H1 (cell line): ENCODE measurements around the gene CFAP65. TPM values are rescaled to one million over a fixed set of nuclear protein-coding genes. Genes with fewer than 3 reads are reported as not detected.
A peak's percentile ranks its signal among the peaks of the same experiment; 100 is the strongest.

ENCODE experiments used
- CTCF ChIA-PET: fragments of 300-600 bp; sonication (Branson Sonifier 250); formaldehyde crosslinking; loops from one replicate; lab custom pipeline; 2021; ENCODE audit not compliant: partially characterized antibody; lab: Charles Lee
- POLR2A ChIA-PET: fragments of 300-600 bp; sonication (Branson Sonifier 250); formaldehyde crosslinking; loops from one replicate; lab custom pipeline; 2021; ENCODE audit warnings: inconsistent platforms; ENCODE audit not compliant: partially characterized antibody; lab: Charles Lee
- DNase-seq, 2 experiments: peaks; one replicate each; pipeline versions ENCODE4 v3.0.0 to v3.0.0-alpha.2; 2010 to 2022; ENCODE audit warnings: low spot score in 2 of 2, low read depth in 1 of 2, mixed read lengths in 1 of 2
- FAIRE-seq: peaks from 2 replicates; lab custom pipeline; 2011; peaks lifted over from hg19 to GRCh38; lab: Jason Lieb, UNC
- H2AFZ ChIP-seq: 2 replicates; pipeline ENCODE4 v1.8.1; 2012; ENCODE audit warnings: low read length, inconsistent platforms
- H2AK5ac ChIP-seq: 2 replicates; pipeline ENCODE4 v1.6.1; 2013; ENCODE audit warnings: low read depth, low read length
- H2BK120ac ChIP-seq: replicated peaks from 2 replicates; pipeline ENCODE3; 2013; ENCODE audit warnings: low read depth, low read length, inconsistent platforms
- H2BK12ac ChIP-seq: 2 replicates; pipeline ENCODE4 v1.6.1; 2013; ENCODE audit warnings: low read depth, low read length
- H2BK15ac ChIP-seq: 2 replicates; pipeline ENCODE4 v1.6.1; 2013; ENCODE audit warnings: low read length
- H2BK20ac ChIP-seq: 2 replicates; pipeline ENCODE4 v1.6.1; 2013; ENCODE audit warnings: low read length
- H2BK5ac ChIP-seq: 2 replicates; pipeline ENCODE4 v1.6.1; 2013; ENCODE audit warnings: low read depth, low read length
- H3K14ac ChIP-seq: 2 replicates; pipeline ENCODE4 v1.6.1; 2013; ENCODE audit warnings: inconsistent platforms; ENCODE audit not compliant: insufficient read length
- H3K18ac ChIP-seq: 2 replicates; pipeline ENCODE4 v1.6.1; 2013; ENCODE audit warnings: low read length; ENCODE audit errors: extremely low read depth
- H3K23ac ChIP-seq: 2 replicates; pipeline ENCODE4 v1.6.1; 2013; ENCODE audit warnings: inconsistent platforms; ENCODE audit not compliant: insufficient read length
- H3K23me2 ChIP-seq: 2 replicates; pipeline ENCODE4 v1.6.1; 2013; ENCODE audit warnings: low read depth, low read length
- H3K27ac ChIP-seq: 2 replicates; pipeline ENCODE4 v1.6.1; 2011; ENCODE audit warnings: low read depth, low read length, inconsistent platforms
- H3K27me3 ChIP-seq, 4 experiments: replicated peaks in 1 of 4; 1 replicate in 1 of 4; 2 replicates in 3 of 4; pipeline versions ENCODE4 v1.6.1 to v1.8.1; 2011 to 2013; ENCODE audit warnings: low read length in 3 of 4, mild to moderate bottlenecking in 3 of 4, inconsistent platforms in 2 of 4, mixed read lengths in 2 of 4, moderate library complexity in 1 of 4; ENCODE audit not compliant: control insufficient read depth in 3 of 4, insufficient read depth in 3 of 4; ENCODE audit errors: extremely low read depth in 1 of 4
- H3K36me3 ChIP-seq, 4 experiments: 2 replicates each; pipeline versions ENCODE4 v1.6.1 to v1.8.1; 2011 to 2013; ENCODE audit warnings: mild to moderate bottlenecking in 4 of 4, low read length in 3 of 4, moderate library complexity in 2 of 4, control low read depth in 1 of 4, inconsistent platforms in 1 of 4; ENCODE audit not compliant: insufficient read depth in 4 of 4, control insufficient read depth in 2 of 4
- H3K4ac ChIP-seq: replicated peaks from 2 replicates; pipeline ENCODE3; 2013; ENCODE audit warnings: low read length, low read depth, mixed read lengths, inconsistent platforms; ENCODE audit not compliant: insufficient read length
- H3K4me1 ChIP-seq, 4 experiments: replicated peaks in 1 of 4; 1 replicate in 1 of 4; 2 replicates in 3 of 4; pipeline versions ENCODE4 v1.6.1 to v1.8.1; 2011 to 2013; ENCODE audit warnings: low read length in 3 of 4, inconsistent platforms in 2 of 4, mixed read lengths in 1 of 4; ENCODE audit not compliant: insufficient read depth in 4 of 4, control insufficient read depth in 3 of 4
- H3K4me2 ChIP-seq, 2 experiments: 2 replicates each; pipeline versions ENCODE4 v1.6.1 to v1.8.1; 2011 to 2013; ENCODE audit warnings: low read depth in 2 of 2, low read length in 2 of 2, control low read depth in 1 of 2, inconsistent platforms in 1 of 2, mild to moderate bottlenecking in 1 of 2; ENCODE audit not compliant: insufficient read depth in 1 of 2
- H3K4me3 ChIP-seq, 4 experiments: fragments of 200-600, 300-600 bp in 1 of 4; sonication (generic), shearing (Covaris generic), sonication (Bioruptor Twin) in 1 of 4; 2 replicates each; pipeline versions ENCODE4 v1.5.1 to v1.8.1; 2011 to 2016; ENCODE audit warnings: low read length in 4 of 4, low read depth in 3 of 4, control low read depth in 2 of 4, inconsistent platforms in 2 of 4, mild to moderate bottlenecking in 2 of 4, mixed read lengths in 1 of 4, moderate library complexity in 1 of 4; ENCODE audit not compliant: insufficient read depth in 2 of 4; ENCODE audit errors: extremely low read depth in 1 of 4
- H3K56ac ChIP-seq: replicated peaks from 2 replicates; pipeline ENCODE3; 2013; ENCODE audit warnings: low read depth, mild to moderate bottlenecking, mixed read lengths, low read length, inconsistent platforms; ENCODE audit not compliant: insufficient read length
- H3K79me1 ChIP-seq: 2 replicates; pipeline ENCODE4 v1.6.1; 2013; ENCODE audit warnings: low read depth, low read length, control low read depth
- H3K79me2 ChIP-seq, 2 experiments: 2 replicates each; pipeline versions ENCODE4 v1.6.1 to v1.8.1; 2012 to 2013; ENCODE audit warnings: low read length in 2 of 2, mild to moderate bottlenecking in 2 of 2, inconsistent platforms in 1 of 2; ENCODE audit not compliant: insufficient read depth in 2 of 2, control insufficient read depth in 1 of 2
- H3K9ac ChIP-seq, 4 experiments: replicated peaks in 1 of 4; 1 replicate in 1 of 4; 2 replicates in 3 of 4; pipeline versions ENCODE4 v1.6.1 to v1.8.1; 2011 to 2013; ENCODE audit warnings: low read depth in 3 of 4, low read length in 3 of 4, control low read depth in 2 of 4, mild to moderate bottlenecking in 2 of 4, moderate library complexity in 2 of 4, inconsistent platforms in 1 of 4; ENCODE audit errors: extremely low read depth in 1 of 4
- H3K9me3 ChIP-seq, 2 experiments: 2 replicates each; pipeline versions ENCODE4 v1.6.1 to v1.8.1; 2012 to 2013; ENCODE audit warnings: mild to moderate bottlenecking in 2 of 2, moderate library complexity in 2 of 2, control low read depth in 1 of 2, inconsistent platforms in 1 of 2, low read depth in 1 of 2, low read length in 1 of 2, mixed read lengths in 1 of 2; ENCODE audit not compliant: insufficient read depth in 2 of 2
- H4K20me1 ChIP-seq, 2 experiments: replicated peaks in 1 of 2; 2 replicates each; pipeline versions ENCODE3 to v1.8.1; 2011 to 2013; ENCODE audit warnings: inconsistent platforms in 2 of 2, low read length in 2 of 2, mild to moderate bottlenecking in 1 of 2; ENCODE audit not compliant: insufficient read depth in 2 of 2, control insufficient read depth in 1 of 2
- H4K5ac ChIP-seq: 2 replicates; pipeline ENCODE4 v1.6.1; 2013; ENCODE audit warnings: low read length, low read depth, mixed read lengths, inconsistent platforms; ENCODE audit not compliant: insufficient read length
- H4K8ac ChIP-seq: 2 replicates; pipeline ENCODE4 v1.8.0; 2013; ENCODE audit warnings: mild to moderate bottlenecking, moderate library complexity, low read length, inconsistent platforms; ENCODE audit not compliant: insufficient read depth; ENCODE audit errors: extremely low read depth
- H4K91ac ChIP-seq: replicated peaks from 2 replicates; pipeline ENCODE3; 2013; ENCODE audit warnings: low read length, mixed read lengths, inconsistent platforms; ENCODE audit not compliant: insufficient read length
- HDAC2 ChIP-seq, 2 experiments: fragments of 300-600 bp in 1 of 2; sonication (generic) in 1 of 2; IDR thresholded peaks; 2 replicates each; pipeline ENCODE4 v1.6.1; 2011 to 2012; ENCODE audit warnings: low read depth in 2 of 2, low read length in 2 of 2, mild to moderate bottlenecking in 2 of 2, moderate library complexity in 2 of 2, borderline replicate concordance in 1 of 2, inconsistent platforms in 1 of 2
- JUND ChIP-seq: IDR thresholded peaks from 2 replicates; pipeline ENCODE4 v1.6.1; 2011; ENCODE audit warnings: mild to moderate bottlenecking, improper control_type of control experiment, low read length
- MAFK ChIP-seq: IDR thresholded peaks from 2 replicates; pipeline ENCODE4 v1.6.1; 2012; ENCODE audit warnings: low read depth, mild to moderate bottlenecking, improper control_type of control experiment, low read length
- RNF2 ChIP-seq: fragments of 200-900, 300-1000 bp; sonication (generic); IDR thresholded peaks from 2 replicates; pipeline ENCODE4 v1.7.1; 2016; ENCODE audit warnings: borderline replicate concordance, low read depth, mild to moderate bottlenecking, antibody characterized with exemption, low read length; ENCODE audit not compliant: poor library complexity, severe bottlenecking; ENCODE audit errors: missing control alignments
- TAF7 ChIP-seq: optimal IDR thresholded peaks from 2 replicates; pipeline ENCODE3; 2011; ENCODE audit warnings: low read depth, mild to moderate bottlenecking, inconsistent platforms, low read length, moderate library complexity, borderline replicate concordance
- TCF12 ChIP-seq: IDR thresholded peaks from 2 replicates; pipeline ENCODE4 v1.6.1; 2011; ENCODE audit warnings: low read depth, mild to moderate bottlenecking, low read length
- WGBS, 2 experiments: shearing (Covaris generic) in 1 of 2; methylation state at CpG; one replicate each; pipeline versions ENCODE4 v1.1.6 to v1.1.7; 2013 to 2015; ENCODE audit warnings: low lambda C conversion rate in 2 of 2, mixed read lengths in 2 of 2, inconsistent platforms in 1 of 2, low coverage in 1 of 2, missing lambda C conversion rate in 1 of 2; ENCODE audit not compliant: insufficient replicate concordance in 2 of 2, insufficient coverage in 1 of 2, insufficient read length in 1 of 2; ENCODE audit errors: extremely low coverage in 1 of 2, missing lambda C conversion rate in 1 of 2; 5-methylcytosine and 5-hydroxymethylcytosine counted together
- polyA plus RNA-seq, 7 experiments: library from polyadenylated mRNA; depleted of rRNA in 3 of 7; stranded (reverse) in 5 of 7; unstranded in 2 of 7; fragments of >200 nt in 5 of 7; fragments of 200-250 nt in 2 of 7; gene quantifications; 1 replicate in 5 of 7; 2 replicates in 1 of 7; 4 replicates in 1 of 7; pipeline versions ENCODE4 v1.2.1 to v1.2.3, GENCODE V29; 2011 to 2013; ENCODE audit warnings: missing spikeins in 2 of 7, mixed read lengths in 2 of 7
- total RNA-seq: library from RNA; stranded (reverse); fragmentation: NEBNext Ultra II Directional; extraction: Animal tissue kit (Norgen Biotek cat#: 25700); gene quantifications from 2 replicates; pipeline ENCODE4 v1.2.1, GENCODE V29; 2021

CFAP65 gene
- total and polyA plus RNA-seq, 2 of the 8 experiments (the other 6 are each of a cell fraction or from before 2014, with no cell fraction given) = 0.19 to 0.45 TPM

GRCh38 chr2:218983934-218984238 lies 57.4 kb downstream of the CFAP65 start:
- H3K4ac ChIP-seq = no peak overlapping the region
- peaks cover 87 to 97% (median 95%) of the 10 kb centered on the region in 4 experiments for H3K27me3 ChIP-seq
- H3K79me2 ChIP-seq = no peaks in the 10 kb centered on the region
- TF ChIP-seq JUND (no peak), MAFK (no peak), TAF7 (no peak), RNF2 (peak; percentile 81), HDAC2 (IDR thresholded peaks at IDR 0.05; ENCODE audit: borderline replicate concordance in 1 of 2, low read depth in 2 of 2, low read length in 2 of 2) (no peak), TCF12 (no peak)
- TF ChIP-seq, all 59 proteins: peak for 1
- Histone ChIP-seq H3K4me3 (peak overlapping the region in 1 of 4 experiments; percentile 52; a peak in 2 of 8 replicates), H3K23me2 (peaks cover 6% of the 10 kb centered on the region; the same call in 1 of the 2 replicates), H4K91ac (no peak overlapping the region), H3K79me1 (no peaks in the 10 kb centered on the region), H3K23ac (no peak overlapping the region), H3K4me1 (peaks cover 0 to 25% (median 19%) of the 10 kb centered on the region in 4 experiments; a peak in 6 of 7 replicates), H3K14ac (no peak overlapping the region), H3K27ac (no peak overlapping the region), H2BK20ac (no peak overlapping the region), H3K4me2 (peak overlapping the region; percentile 46 to 67; a peak in 3 of 4 replicates), H2BK120ac (no peak overlapping the region), H3K36me3 (peaks cover 0 to 7% (median 0%) of the 10 kb centered on the region in 4 experiments; a peak in 1 of 8 replicates), H2BK12ac (peak overlapping the region; percentile 60), H2BK5ac (no peak overlapping the region), H3K56ac (no peak overlapping the region), H3K18ac (no peak overlapping the region; the same call in 1 of the 2 replicates), H4K8ac (no peak overlapping the region), H3K9ac (no peak overlapping the region), H4K5ac (no peak overlapping the region), H2AK5ac (no peak overlapping the region), H4K20me1 (peaks cover 13 to 33% of the 10 kb centered on the region in 2 experiments), H3K9me3 (no peaks in the 10 kb centered on the region), H2BK15ac (no peak overlapping the region), H2AFZ (no peak overlapping the region)
- no peak for DNase-seq
- WGBS, 2 experiments = 5% methylated on average over 10 of the region's 10 CpGs; no CpG with 5 or more reads in 1 of the 2 experiments
- ChIA-PET CTCF (interaction anchor here (1.1 to 13.0 kb wide), 9 partner anchors 12 to 129 kb away, joined by 3 to 284 read pairs (median 4); partner anchors contain the start of genes CDK5R2 and CRYBA2), POLR2A (interaction anchor here (0.6 to 1.0 kb wide), 3 partner anchors 9 to 614 kb away, joined by 3 to 4 read pairs (median 3); no protein-coding TSS in a partner anchor)
- FAIRE-seq = no peak
